KMS-11 (cell line): ENCODE measurements around the gene CCDC85A.
A peak's percentile ranks its signal among the peaks of the same experiment; 100 is the strongest.

ENCODE experiments used
- H2AFZ ChIP-seq: fragments of 200-600 bp; sonication (generic); 2 replicates; pipeline ENCODE4 v1.6.1; 2016; ENCODE audit warnings: antibody characterized with exemption, mixed run types, low read depth
- H3K27ac ChIP-seq: fragments of 200-600 bp; sonication (generic); 2 replicates; pipeline ENCODE4 v1.6.1; 2016; ENCODE audit warnings: mild to moderate bottlenecking, mixed run types
- H3K27me3 ChIP-seq: fragments of 200-600 bp; sonication (generic); 2 replicates; pipeline ENCODE4 v1.6.1; 2017; ENCODE audit warnings: mild to moderate bottlenecking, low read depth, mixed run types, moderate library complexity; ENCODE audit not compliant: insufficient read depth
- H3K36me3 ChIP-seq: fragments of 200-600 bp; sonication (generic); 2 replicates; pipeline ENCODE4 v1.6.1; 2017; ENCODE audit warnings: mild to moderate bottlenecking, mixed run types; ENCODE audit not compliant: insufficient read depth
- H3K4me1 ChIP-seq: fragments of 200-600 bp; sonication (generic); 2 replicates; pipeline ENCODE4 v1.6.1; 2016; ENCODE audit warnings: mild to moderate bottlenecking, low read depth, mixed run types; ENCODE audit not compliant: poor library complexity, severe bottlenecking
- H3K4me2 ChIP-seq: fragments of 200-600 bp; sonication (generic); 2 replicates; pipeline ENCODE4 v1.7.0; 2016; ENCODE audit warnings: mild to moderate bottlenecking, mixed run types
- H3K4me3 ChIP-seq: fragments of 200-600 bp; sonication (generic); IDR thresholded peaks from 2 replicates; pipeline ENCODE4 v1.6.1; 2017; ENCODE audit warnings: low read depth, low read length, mixed read lengths; ENCODE audit not compliant: insufficient read depth
- H3K79me2 ChIP-seq: fragments of 200-600 bp; sonication (generic); 2 replicates; pipeline ENCODE4 v1.6.1; 2016; ENCODE audit warnings: low read depth, mixed run types; ENCODE audit not compliant: insufficient read depth
- H3K9ac ChIP-seq: fragments of 200-600 bp; sonication (generic); 2 replicates; pipeline ENCODE4 v1.6.1; 2016; ENCODE audit warnings: mild to moderate bottlenecking, mixed run types
- H4K20me1 ChIP-seq: fragments of 200-600 bp; sonication (generic); 2 replicates; pipeline ENCODE4 v1.6.1; 2016; ENCODE audit warnings: mild to moderate bottlenecking, mixed run types; ENCODE audit not compliant: insufficient read depth
- CTCF ChIP-seq: fragments of 200-600 bp; sonication (generic); conservative IDR thresholded peaks from 2 replicates; pipeline ENCODE4 v1.6.1; 2017; ENCODE audit warnings: low read depth, mild to moderate bottlenecking, antibody characterized with exemption, low read length, moderate library complexity, mixed read lengths

The CCDC85A gene

GRCh38 chr2:56376699-56377665, 193.2 kb downstream of the CCDC85A start:
- Histone ChIP-seq H3K9ac (no peak overlapping the region), H4K20me1 (no peaks in the 10 kb centered on the region), H3K36me3 (no peaks in the 10 kb centered on the region), H3K27ac (no peak overlapping the region), H3K4me2 (peak overlapping the region; percentile 61), H3K79me2 (no peaks in the 10 kb centered on the region), H3K27me3 (no peaks in the 10 kb centered on the region), H2AFZ (no peak overlapping the region), H3K4me3 (no peak overlapping the region), H3K4me1 (peaks cover 52% of the 10 kb centered on the region)
- TF ChIP-seq CTCF = no peak

- H3K9ac ChIP-seq = no peak overlapping the region
- H3K36me3 ChIP-seq = no peaks in the 10 kb centered on the region
- no peak overlapping the region for H2AFZ ChIP-seq
- peaks cover 32% of the 10 kb centered on the region for H3K4me1 ChIP-seq
- H3K27me3 ChIP-seq = no peaks in the 10 kb centered on the region
- no peak for TF ChIP-seq CTCF
- H4K20me1 ChIP-seq = no peaks in the 10 kb centered on the region
- H3K79me2 ChIP-seq = no peaks in the 10 kb centered on the region
- H3K4me2 ChIP-seq = no peak overlapping the region
- H3K27ac ChIP-seq = no peak overlapping the region
- no peak overlapping the region for H3K4me3 ChIP-seq
These were observed 195.3 kb downstream of the CCDC85A start for GRCh38 chr2:56379066-56379465.

- no peak for TF ChIP-seq CTCF
- H3K4me3 ChIP-seq = no peak overlapping the region
- no peak overlapping the region for H3K4me2 ChIP-seq
- H4K20me1 ChIP-seq = no peaks in the 10 kb centered on the region
- no peaks in the 10 kb centered on the region for H3K36me3 ChIP-seq
- peaks cover 15% of the 10 kb centered on the region for H3K4me1 ChIP-seq
- H3K9ac ChIP-seq = no peak overlapping the region
- H3K27me3 ChIP-seq = no peaks in the 10 kb centered on the region
- no peaks in the 10 kb centered on the region for H3K79me2 ChIP-seq
- H2AFZ ChIP-seq = no peak overlapping the region
- H3K27ac ChIP-seq = no peak overlapping the region
These were observed 197.1 kb downstream of the CCDC85A start for GRCh38 chr2:56380861-56381260.

- no peaks in the 10 kb centered on the region for H3K36me3 ChIP-seq
- no peak overlapping the region for H3K9ac ChIP-seq
- no peak overlapping the region for H3K4me2 ChIP-seq
- no peak overlapping the region for H3K4me3 ChIP-seq
- H3K4me1 ChIP-seq = no peaks in the 10 kb centered on the region
- H2AFZ ChIP-seq = no peak overlapping the region
- no peaks in the 10 kb centered on the region for H4K20me1 ChIP-seq
- H3K79me2 ChIP-seq = no peaks in the 10 kb centered on the region
- no peak for TF ChIP-seq CTCF
- no peaks in the 10 kb centered on the region for H3K27me3 ChIP-seq
- no peak overlapping the region for H3K27ac ChIP-seq
These were observed 198.7 kb downstream of the CCDC85A start for GRCh38 chr2:56382466-56382865.
